ENCODE results near the gene SQSTM1.

Gene SQSTM1

DNA sequence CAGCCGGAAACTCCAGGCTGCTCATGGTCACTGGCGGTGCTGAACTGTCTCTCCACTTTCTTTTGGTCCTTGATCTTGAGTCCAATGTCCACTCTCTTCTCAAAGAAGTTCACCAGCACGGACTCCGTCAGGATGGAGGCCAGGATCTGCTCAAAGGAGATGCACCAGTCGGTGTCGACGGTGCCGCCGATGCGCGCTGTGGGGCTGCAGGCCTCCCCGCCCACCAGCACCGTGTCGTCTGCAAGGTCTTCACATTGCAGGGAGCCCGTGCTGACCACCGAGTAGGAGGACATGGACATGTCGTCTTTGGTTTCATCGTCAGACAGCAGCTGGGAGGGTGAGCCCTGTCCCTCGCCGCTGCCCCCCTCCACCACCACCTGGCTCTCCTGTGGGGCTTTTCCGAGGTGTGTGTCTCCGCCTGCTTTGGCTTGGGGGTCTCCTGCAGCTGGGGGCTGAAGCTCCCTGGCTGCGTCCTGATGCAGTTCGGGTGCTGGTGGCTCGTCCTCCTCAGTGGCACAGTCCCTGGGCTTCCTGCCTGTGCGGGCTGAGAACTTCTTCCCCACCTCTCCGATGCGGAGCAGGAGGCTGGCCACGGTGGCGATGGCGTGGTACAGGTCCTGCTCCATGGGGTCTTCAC, 42.9 kb downstream of the SQSTM1 start:
- TF ChIP-seq, protein P1, sequence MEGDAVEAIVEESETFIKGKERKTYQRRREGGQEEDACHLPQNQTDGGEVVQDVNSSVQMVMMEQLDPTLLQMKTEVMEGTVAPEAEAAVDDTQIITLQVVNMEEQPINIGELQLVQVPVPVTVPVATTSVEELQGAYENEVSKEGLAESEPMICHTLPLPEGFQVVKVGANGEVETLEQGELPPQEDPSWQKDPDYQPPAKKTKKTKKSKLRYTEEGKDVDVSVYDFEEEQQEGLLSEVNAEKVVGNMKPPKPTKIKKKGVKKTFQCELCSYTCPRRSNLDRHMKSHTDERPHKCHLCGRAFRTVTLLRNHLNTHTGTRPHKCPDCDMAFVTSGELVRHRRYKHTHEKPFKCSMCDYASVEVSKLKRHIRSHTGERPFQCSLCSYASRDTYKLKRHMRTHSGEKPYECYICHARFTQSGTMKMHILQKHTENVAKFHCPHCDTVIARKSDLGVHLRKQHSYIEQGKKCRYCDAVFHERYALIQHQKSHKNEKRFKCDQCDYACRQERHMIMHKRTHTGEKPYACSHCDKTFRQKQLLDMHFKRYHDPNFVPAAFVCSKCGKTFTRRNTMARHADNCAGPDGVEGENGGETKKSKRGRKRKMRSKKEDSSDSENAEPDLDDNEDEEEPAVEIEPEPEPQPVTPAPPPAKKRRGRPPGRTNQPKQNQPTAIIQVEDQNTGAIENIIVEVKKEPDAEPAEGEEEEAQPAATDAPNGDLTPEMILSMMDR (conservative IDR thresholded peaks at IDR 0.05) = no peak

DNA sequence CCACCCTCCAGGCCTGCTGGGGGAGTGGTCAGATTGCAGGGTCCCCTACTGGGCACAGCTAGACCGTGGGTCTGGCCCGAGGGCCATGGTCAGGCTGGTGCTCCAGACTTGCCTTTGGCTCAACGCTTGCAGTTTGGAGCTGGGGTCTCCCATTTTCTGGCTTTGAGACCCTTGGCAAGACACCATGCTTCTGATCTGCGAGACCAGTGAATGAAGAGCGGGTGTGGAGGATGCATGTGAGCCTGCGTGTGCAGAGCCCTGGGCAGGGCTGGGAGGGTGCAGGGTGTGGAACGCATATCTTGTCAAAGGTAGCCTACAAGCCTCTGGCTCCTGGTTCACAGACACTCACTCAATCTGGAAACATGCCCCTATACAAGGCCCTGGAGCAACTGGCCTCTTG, 44.0 kb downstream of the SQSTM1 start:
- TF ChIP-seq, protein P1 (conservative IDR thresholded peaks at IDR 0.05) = no peak
- no peak overlapping the region for H3K27ac ChIP-seq

More for the DNA sequence above, 42.9 kb downstream of the SQSTM1 start:
- H3K27ac ChIP-seq = no peak overlapping the region

DNA sequence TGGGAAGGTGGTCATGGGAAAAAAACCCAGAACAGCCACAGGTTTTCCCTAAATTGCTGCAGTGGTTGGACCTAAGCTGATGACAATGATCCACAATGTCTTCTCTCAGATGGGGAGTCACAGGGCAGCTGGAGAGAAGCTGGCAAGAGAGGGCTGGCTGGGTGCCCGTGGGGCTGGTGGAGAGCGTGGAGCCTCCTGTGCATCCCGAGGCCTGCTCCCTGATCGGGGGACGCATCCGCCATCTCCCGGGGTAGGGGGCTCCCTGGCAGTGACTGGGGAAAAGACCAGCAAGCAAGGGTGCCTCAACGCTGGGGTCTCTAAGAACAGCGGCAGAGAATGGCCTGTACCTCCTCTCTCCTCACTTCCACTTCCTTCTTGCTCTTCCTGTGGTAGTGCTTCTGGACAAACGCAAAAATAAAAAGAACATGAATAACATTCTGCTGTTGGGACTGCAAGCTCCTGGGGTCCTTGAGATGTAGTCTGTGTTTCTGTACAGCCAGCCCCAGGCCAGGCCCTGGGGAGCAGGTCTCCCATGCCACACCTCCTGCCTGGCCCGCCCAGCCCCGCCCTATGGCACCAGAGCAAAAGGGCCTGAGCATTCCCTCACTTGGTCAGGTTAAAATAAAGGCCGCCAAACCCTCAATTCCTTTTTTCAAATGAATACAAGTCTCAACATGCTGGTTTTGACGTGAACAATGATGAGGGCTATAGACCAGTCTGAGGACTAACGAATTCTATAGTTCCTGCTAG, 45.0 kb downstream of the SQSTM1 start:
- H3K27ac ChIP-seq = no peak overlapping the region
- TF ChIP-seq, protein P1 (conservative IDR thresholded peaks at IDR 0.05) = no peak

DNA sequence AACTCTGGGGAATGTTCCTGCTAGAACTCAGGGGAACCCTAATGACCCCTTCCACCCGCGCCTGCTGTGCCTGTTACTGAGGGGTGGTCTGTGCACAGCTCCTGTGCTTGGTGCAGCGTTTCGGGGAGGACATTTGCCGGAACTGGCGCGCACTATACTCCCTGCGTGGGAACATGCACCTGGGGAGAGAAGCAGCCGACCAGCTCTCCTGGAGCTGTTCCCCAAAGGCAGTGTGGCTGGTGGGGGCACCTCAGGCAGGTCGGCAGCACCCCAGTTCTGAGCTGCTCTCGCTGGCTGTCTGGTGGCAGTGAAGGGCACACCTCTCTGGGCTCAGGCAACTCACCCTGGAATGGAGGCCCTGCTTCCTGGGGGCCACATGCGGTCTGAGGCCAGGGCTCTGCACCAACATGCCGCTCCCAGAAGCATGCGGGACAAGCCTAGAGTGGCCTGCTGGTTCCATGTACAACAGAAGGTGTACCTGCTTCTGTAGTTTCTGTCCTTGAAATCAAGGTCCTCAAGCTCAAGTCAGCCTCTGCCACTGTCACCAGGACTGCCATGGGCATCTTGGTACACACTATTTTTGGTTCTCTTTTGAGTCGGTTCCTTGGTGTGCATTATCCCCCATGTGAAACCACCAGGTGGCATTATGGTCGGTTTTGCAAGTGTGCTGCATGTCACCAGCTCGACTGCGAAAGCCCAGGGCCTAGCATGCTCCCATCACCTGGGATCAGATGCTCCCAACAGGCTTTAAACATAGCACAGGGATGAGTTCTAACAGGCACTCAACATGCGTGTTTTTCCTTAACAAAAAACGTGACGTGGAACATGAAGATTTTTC, 45.8 kb downstream of the SQSTM1 start:
- no peak overlapping the region for H3K27ac ChIP-seq
- TF ChIP-seq, protein P1 (conservative IDR thresholded peaks at IDR 0.05) = peak; percentile 61

DNA sequence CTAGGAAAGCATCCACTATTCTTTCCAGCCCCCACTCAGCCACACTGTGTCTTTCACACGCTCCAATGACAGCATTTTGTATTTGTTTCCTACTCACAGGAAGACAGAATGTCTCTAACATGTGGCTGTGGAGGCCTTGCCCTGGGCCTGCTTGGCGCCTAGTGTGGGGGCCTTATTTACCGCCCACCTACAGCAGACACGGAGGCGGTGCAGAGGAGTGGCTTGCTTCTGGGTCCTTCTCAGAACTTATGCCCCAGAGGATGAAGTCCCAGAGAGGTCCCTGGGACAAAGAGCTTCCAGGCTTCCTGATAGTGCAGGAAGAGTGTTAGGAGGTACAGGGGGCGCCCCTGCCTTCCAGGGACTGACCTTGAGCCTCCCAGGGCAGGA, 46.4 kb downstream of the SQSTM1 start:
- peak overlapping the region; percentile 2; the same call in 1 of the 2 replicates for H3K27ac ChIP-seq
- TF ChIP-seq, protein P1 (conservative IDR thresholded peaks at IDR 0.05) = 0 out of 2 replicates have a peak, but pooled peaks have one; percentile 10

DNA sequence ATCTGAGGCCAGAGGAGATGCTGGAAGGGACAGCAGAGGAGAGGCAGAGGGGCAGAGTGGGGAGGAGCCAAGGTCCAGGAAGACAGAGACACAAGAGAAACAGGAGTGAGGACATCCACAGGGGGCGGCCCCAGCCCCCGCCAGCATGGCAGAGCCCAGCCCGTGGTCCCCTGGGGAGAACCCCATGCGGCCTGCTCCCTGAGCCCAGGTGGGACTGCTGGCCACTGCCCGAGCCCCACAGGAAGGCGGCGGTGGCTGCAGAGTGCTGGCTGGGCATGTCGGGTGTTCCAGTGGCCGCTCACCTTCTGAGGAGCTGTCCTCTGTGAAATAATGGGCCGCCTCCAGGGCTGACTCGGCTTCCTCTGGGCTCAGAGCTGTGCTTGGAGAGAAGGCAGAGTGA, 46.8 kb downstream of the SQSTM1 start:
- peak overlapping the region; percentile 2; the same call in 1 of the 2 replicates for H3K27ac ChIP-seq
- TF ChIP-seq, protein P1 (conservative IDR thresholded peaks at IDR 0.05) = no peak

DNA sequence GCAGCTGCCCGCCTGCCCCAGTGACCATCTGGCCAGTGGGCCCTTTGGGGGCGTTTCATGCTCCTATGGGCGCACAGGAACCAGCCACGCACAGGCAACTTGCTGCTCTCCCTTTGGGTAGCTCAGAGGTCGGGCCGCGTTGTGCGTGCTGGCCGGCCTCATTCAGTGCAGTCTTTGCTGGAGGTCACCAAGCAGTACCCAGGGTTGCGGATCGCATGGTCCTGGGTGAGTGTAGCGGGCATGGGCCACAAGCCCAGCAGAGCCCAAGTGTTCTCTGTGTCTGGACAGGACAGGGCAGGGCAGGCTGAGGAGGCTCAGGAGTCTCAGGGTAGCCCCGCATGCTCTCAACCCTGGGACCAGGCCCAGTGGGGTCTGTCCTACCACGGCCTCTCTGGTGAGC, 47.8 kb downstream of the SQSTM1 start:
- TF ChIP-seq, protein P1 (conservative IDR thresholded peaks at IDR 0.05) = no peak
- peak overlapping the region; percentile 2; the same call in 1 of the 2 replicates for H3K27ac ChIP-seq
